ENCODE measurements around the gene TSPAN14. TPM values are rescaled to one million over a fixed set of nuclear protein-coding genes. Genes with fewer than 3 reads are reported as not detected.

The TSPAN14 gene
- total RNA-seq, 2 experiments from 2014 or later, result 17.0 to 33.4 TPM

DNA sequence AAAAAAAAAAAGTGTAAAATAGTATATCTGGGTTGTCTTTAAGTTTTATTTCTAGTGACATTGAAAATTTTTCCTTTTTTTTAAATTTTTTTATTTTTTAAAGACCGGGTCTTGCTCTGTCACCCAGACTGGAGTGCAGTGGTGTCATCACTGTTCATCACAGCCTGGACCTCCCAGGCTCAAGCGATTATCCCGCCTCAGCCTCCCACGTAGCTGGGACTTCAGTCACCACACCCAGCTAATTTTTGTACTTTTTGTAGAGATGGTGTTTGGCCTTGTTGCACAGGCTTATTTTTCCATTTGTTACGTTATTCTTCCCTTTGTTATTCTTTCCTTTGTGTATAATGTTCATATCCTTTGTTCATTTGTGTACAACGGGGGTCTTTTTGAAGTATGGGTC lies 30.1 kb downstream of the TSPAN14 start:
- H2AFZ ChIP-seq (ENCODE audit: low read length), result no peak overlapping the region
- H3K9me3 ChIP-seq (ENCODE audit: low read length), result no peaks in the 10 kb centered on the region
- intact Hi-C loops (cut with micrococcal nuclease; ENCODE audit: unreplicated experiment), result no loop called here
- DNase-seq (ENCODE audit: low spot score), result no peak
- no TSS peak for BruUV-seq (replicated peaks)
- TF ChIP-seq, protein P1, sequence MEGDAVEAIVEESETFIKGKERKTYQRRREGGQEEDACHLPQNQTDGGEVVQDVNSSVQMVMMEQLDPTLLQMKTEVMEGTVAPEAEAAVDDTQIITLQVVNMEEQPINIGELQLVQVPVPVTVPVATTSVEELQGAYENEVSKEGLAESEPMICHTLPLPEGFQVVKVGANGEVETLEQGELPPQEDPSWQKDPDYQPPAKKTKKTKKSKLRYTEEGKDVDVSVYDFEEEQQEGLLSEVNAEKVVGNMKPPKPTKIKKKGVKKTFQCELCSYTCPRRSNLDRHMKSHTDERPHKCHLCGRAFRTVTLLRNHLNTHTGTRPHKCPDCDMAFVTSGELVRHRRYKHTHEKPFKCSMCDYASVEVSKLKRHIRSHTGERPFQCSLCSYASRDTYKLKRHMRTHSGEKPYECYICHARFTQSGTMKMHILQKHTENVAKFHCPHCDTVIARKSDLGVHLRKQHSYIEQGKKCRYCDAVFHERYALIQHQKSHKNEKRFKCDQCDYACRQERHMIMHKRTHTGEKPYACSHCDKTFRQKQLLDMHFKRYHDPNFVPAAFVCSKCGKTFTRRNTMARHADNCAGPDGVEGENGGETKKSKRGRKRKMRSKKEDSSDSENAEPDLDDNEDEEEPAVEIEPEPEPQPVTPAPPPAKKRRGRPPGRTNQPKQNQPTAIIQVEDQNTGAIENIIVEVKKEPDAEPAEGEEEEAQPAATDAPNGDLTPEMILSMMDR (conservative IDR thresholded peaks at IDR 0.05; ENCODE audit: low read length), result no peak
- TF ChIP-seq EZH2phosphoT487 (IDR thresholded peaks at IDR 0.05; ENCODE audit: borderline replicate concordance, low read depth, low read length), result no peak
- H3K79me2 ChIP-seq (ENCODE audit: insufficient read depth, low read depth, low read length), result peaks cover 41% of the 10 kb centered on the region; the same call in 1 of the 2 replicates
- CTCF ChIA-PET (ENCODE audit: unreplicated experiment), result no interaction called here
- no peaks in the 10 kb centered on the region for H3K4me1 ChIP-seq (ENCODE audit: insufficient read depth, low read length, poor library complexity, severe bottlenecking)
- H4K20me1 ChIP-seq (ENCODE audit: insufficient read depth, low read length), result no peaks in the 10 kb centered on the region
- H3K27ac ChIP-seq (ENCODE audit: low read depth, low read length, poor library complexity, severe bottlenecking), result no peak overlapping the region
- no peak overlapping the region for H3K4me2 ChIP-seq (ENCODE audit: low read length)
- POLR2A ChIA-PET, result interaction anchor here (0.5 to 0.7 kb wide), 3 partner anchors 8 to 27 kb away, joined by 3 to 7 read pairs (median 4); no protein-coding TSS in a partner anchor
- H3K36me3 ChIP-seq (ENCODE audit: insufficient read depth, low read length), result peaks cover 15% of the 10 kb centered on the region
- no peaks in the 10 kb centered on the region for H3K9me2 ChIP-seq (ENCODE audit: insufficient read depth, low read length)
- no peak overlapping the region for H3K4me3 ChIP-seq (ENCODE audit: low read depth, low read length, poor library complexity, severe bottlenecking)

DNA sequence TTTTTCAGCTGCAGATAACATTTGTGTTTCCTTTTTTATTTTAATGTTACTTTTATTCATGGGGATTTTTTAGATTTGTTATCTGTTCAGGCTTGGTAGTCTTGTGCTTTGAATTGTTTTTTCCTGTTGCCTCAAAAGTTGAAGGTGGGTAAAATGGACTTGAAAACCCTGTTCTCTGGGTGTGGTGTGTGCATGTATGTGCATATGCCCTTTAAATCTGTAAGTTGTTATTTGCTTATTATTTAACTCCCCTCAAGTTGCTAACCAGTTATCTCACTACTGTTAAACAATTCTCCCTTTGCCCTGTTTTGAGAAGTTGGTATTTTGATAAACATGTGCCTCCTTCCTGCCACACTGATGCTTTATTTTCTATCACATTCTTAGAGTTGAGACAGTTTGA lies 30.6 kb downstream of the TSPAN14 start:
- intact Hi-C loops (cut with micrococcal nuclease; ENCODE audit: unreplicated experiment), result no loop called here
- H3K4me1 ChIP-seq (ENCODE audit: insufficient read depth, low read length, poor library complexity, severe bottlenecking), result no peaks in the 10 kb centered on the region
- no peaks in the 10 kb centered on the region for H4K20me1 ChIP-seq (ENCODE audit: insufficient read depth, low read length)
- H3K79me2 ChIP-seq (ENCODE audit: insufficient read depth, low read depth, low read length), result peaks cover 41% of the 10 kb centered on the region; the same call in 1 of the 2 replicates
- DNase-seq (ENCODE audit: low spot score), result no peak
- TF ChIP-seq, protein P1 (conservative IDR thresholded peaks at IDR 0.05; ENCODE audit: low read length), result no peak
- no peak for TF ChIP-seq EZH2phosphoT487 (IDR thresholded peaks at IDR 0.05; ENCODE audit: borderline replicate concordance, low read depth, low read length)
- no peak overlapping the region for H3K4me3 ChIP-seq (ENCODE audit: low read depth, low read length, poor library complexity, severe bottlenecking)
- BruUV-seq (replicated peaks), result no TSS peak
- H3K9me2 ChIP-seq (ENCODE audit: insufficient read depth, low read length), result no peaks in the 10 kb centered on the region
- H2AFZ ChIP-seq (ENCODE audit: low read length), result no peak overlapping the region
- no peaks in the 10 kb centered on the region for H3K9me3 ChIP-seq (ENCODE audit: low read length)
- no peak overlapping the region for H3K27ac ChIP-seq (ENCODE audit: low read depth, low read length, poor library complexity, severe bottlenecking)
- no peak overlapping the region for H3K4me2 ChIP-seq (ENCODE audit: low read length)
- ChIA-PET POLR2A (interaction anchor here (0.5 to 0.7 kb wide), 2 partner anchors 9 to 27 kb away, joined by 3 to 4 read pairs; no protein-coding TSS in a partner anchor), CTCF (ENCODE audit: unreplicated experiment) (no interaction called here)
- peaks cover 20% of the 10 kb centered on the region for H3K36me3 ChIP-seq (ENCODE audit: insufficient read depth, low read length)

DNA sequence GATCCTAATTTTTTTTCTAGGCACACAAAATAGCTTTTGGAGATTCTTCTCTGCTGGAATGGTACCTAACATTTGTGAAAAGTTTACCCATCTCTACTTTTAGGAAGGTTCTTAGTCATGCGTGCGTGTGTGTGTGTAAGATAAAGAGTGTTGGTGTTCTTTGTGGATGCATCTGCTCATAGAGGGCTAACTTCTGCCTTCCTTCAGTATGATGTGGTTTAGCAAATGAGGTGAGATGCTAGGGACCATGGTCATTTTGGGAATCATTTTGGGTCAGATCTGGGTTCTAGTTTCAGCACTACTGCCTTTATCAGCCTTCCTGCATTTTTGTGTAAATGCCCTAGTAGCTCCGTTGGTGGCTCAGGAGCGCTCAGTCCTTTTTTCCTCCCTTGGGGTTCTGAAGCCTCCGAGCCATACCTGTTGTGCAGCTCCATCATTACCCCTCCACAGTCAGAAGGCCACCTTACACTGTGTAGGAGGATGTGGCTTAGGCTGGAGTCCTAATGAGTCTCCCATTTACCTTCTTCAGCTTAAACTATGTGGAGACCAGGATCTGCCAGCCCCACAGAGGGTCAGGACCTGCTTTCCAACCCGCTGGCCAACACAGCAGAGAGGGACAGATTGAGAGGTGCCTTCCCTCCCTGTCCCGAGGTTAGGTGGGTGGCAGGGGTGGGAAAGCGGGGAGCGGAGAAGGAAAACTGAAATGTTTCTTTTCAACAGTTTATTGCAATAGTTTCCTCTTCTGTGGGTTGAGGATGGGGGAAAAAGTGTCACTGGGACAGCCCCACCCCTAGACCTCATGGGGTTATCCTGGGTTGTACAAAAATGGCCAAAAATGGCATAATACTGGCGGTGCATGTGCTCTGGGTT lies 31.2 kb downstream of the TSPAN14 start:
- ChIA-PET CTCF (ENCODE audit: unreplicated experiment) (no interaction called here), POLR2A (no interaction called here)
- no peaks in the 10 kb centered on the region for H3K4me1 ChIP-seq (ENCODE audit: insufficient read depth, low read length, poor library complexity, severe bottlenecking)
- intact Hi-C loops (cut with micrococcal nuclease; ENCODE audit: unreplicated experiment), result no loop called here
- peaks cover 26% of the 10 kb centered on the region for H3K36me3 ChIP-seq (ENCODE audit: insufficient read depth, low read length)
- no peak for DNase-seq (ENCODE audit: low spot score)
- H3K27ac ChIP-seq (ENCODE audit: low read depth, low read length, poor library complexity, severe bottlenecking), result no peak overlapping the region
- no TSS peak for BruUV-seq (replicated peaks)
- no peaks in the 10 kb centered on the region for H4K20me1 ChIP-seq (ENCODE audit: insufficient read depth, low read length)
- H3K4me2 ChIP-seq (ENCODE audit: low read length), result no peak overlapping the region
- no peak overlapping the region for H2AFZ ChIP-seq (ENCODE audit: low read length)
- no peak for TF ChIP-seq EZH2phosphoT487 (IDR thresholded peaks at IDR 0.05; ENCODE audit: borderline replicate concordance, low read depth, low read length)
- TF ChIP-seq, protein P1 (conservative IDR thresholded peaks at IDR 0.05; ENCODE audit: low read length), result no peak
- no peaks in the 10 kb centered on the region for H3K9me3 ChIP-seq (ENCODE audit: low read length)
- H3K4me3 ChIP-seq (ENCODE audit: low read depth, low read length, poor library complexity, severe bottlenecking), result no peak overlapping the region
- peaks cover 41% of the 10 kb centered on the region; the same call in 1 of the 2 replicates for H3K79me2 ChIP-seq (ENCODE audit: insufficient read depth, low read depth, low read length)
- no peaks in the 10 kb centered on the region for H3K9me2 ChIP-seq (ENCODE audit: insufficient read depth, low read length)
